Measurements from ENCODE around the gene PPFIA1. TPM values are rescaled to one million over a fixed set of nuclear protein-coding genes. Genes with fewer than 3 reads are reported as not detected.

Gene PPFIA1
- total RNA-seq, 1 experiment from 2014 or later: 63.4 TPM

- WGBS (ENCODE audit: extremely low coverage, insufficient read length, low lambda C conversion rate): no CpG with 5 or more reads among the region's 7 CpGs
- H3K4me2 ChIP-seq (ENCODE audit: insufficient read depth, insufficient read length, low read length): no peak overlapping the region
- Mint-ChIP-seq H3K4me1 (no peaks in the 10 kb centered on the region), H3K27me3 (ENCODE audit: low read depth) (no peaks in the 10 kb centered on the region), H3K9me3 (no peaks in the 10 kb centered on the region), H3K36me3 (ENCODE audit: insufficient read depth in 1 of 3, low read depth in 3 of 3) (peaks cover 56 to 88% (median 87%) of the 10 kb centered on the region in 3 experiments; a peak in 6 of 7 replicates), H3K27ac (no peak overlapping the region), H3K4me3 (no peak overlapping the region)
- H3K9ac ChIP-seq (ENCODE audit: extremely low read depth, insufficient read length, low read length): no peak overlapping the region
- no peaks in the 10 kb centered on the region for H3K9me3 ChIP-seq (ENCODE audit: control insufficient read depth, low read depth, low read length)
- no peak for DNase-seq
- no peak overlapping the region for H3K27ac ChIP-seq (ENCODE audit: insufficient read length, low read depth, low read length)
- H3K23me2 ChIP-seq (ENCODE audit: insufficient read length, low read depth, low read length, poor library complexity, severe bottlenecking): no peaks in the 10 kb centered on the region
- H4K20me1 ChIP-seq (ENCODE audit: control insufficient read depth, insufficient read depth, insufficient read length): no peaks in the 10 kb centered on the region
- no peak overlapping the region for H4K8ac ChIP-seq (replicated peaks; ENCODE audit: insufficient read length, low read depth, low read length)
- H2AK5ac ChIP-seq (ENCODE audit: insufficient read length, low read length): no peak overlapping the region
- no peaks in the 10 kb centered on the region for H3K79me2 ChIP-seq (ENCODE audit: insufficient read depth, low read length)
- no peak overlapping the region for H4K5ac ChIP-seq (ENCODE audit: insufficient read length, low read depth, low read length)
- no peak for TF ChIP-seq CTCF (conservative IDR thresholded peaks at IDR 0.05)
- H3T11ph ChIP-seq (ENCODE audit: low read length): no peak overlapping the region
- H3K79me1 ChIP-seq (ENCODE audit: insufficient read depth, low read depth, low read length, poor library complexity, severe bottlenecking): no peaks in the 10 kb centered on the region
- H2BK15ac ChIP-seq (ENCODE audit: low read depth, low read length): no peak overlapping the region
- no peak overlapping the region for H2BK120ac ChIP-seq (ENCODE audit: low read depth, low read length, poor library complexity, severe bottlenecking)
- no peak overlapping the region for H3K18ac ChIP-seq (ENCODE audit: insufficient read length, low read depth, low read length)
- H2BK5ac ChIP-seq (ENCODE audit: insufficient read length, low read length): no peak overlapping the region
- no peak overlapping the region for H2BK12ac ChIP-seq (ENCODE audit: insufficient read length, low read depth, low read length)
- H3K56ac ChIP-seq (ENCODE audit: insufficient read length, low read depth, low read length): no peak overlapping the region
- no peak overlapping the region for H2AFZ ChIP-seq (ENCODE audit: low read length)
- H4K91ac ChIP-seq (ENCODE audit: insufficient read length, low read depth, low read length): no peak overlapping the region
- no peak overlapping the region for H2BK20ac ChIP-seq (ENCODE audit: low read depth, low read length, poor library complexity, severe bottlenecking)
- no peak overlapping the region for H3K23ac ChIP-seq (ENCODE audit: insufficient read length, low read depth, low read length)
- no peaks in the 10 kb centered on the region for H3K27me3 ChIP-seq (ENCODE audit: insufficient read depth, low read length)
- H3K14ac ChIP-seq (ENCODE audit: insufficient read depth, low read length): no peak overlapping the region
- no peaks in the 10 kb centered on the region for H3K4me1 ChIP-seq (ENCODE audit: insufficient read depth, low read length)
- H3K4ac ChIP-seq (ENCODE audit: low read depth, low read length): no peak overlapping the region
These were observed 62.1 kb downstream of the PPFIA1 start for GRCh38 chr11:70332567-70332966.

Measured in H9 (cell line).